A673 (cell line): ENCODE measurements around the gene DENND1A.

Experiments
- EZH2 ChIP-seq: fragments of 200-600 bp; sonication (generic); IDR thresholded peaks from 2 replicates; pipeline ENCODE4 v1.6.1; 2017; ENCODE audit warnings: borderline replicate concordance, low read depth, mild to moderate bottlenecking, mixed read lengths, antibody characterized with exemption, low read length; ENCODE audit not compliant: poor library complexity, severe bottlenecking
- TF ChIP-seq, protein P1 (sequence below): fragments of 300-800, 200-600 bp; sonication (generic); conservative IDR thresholded peaks from 2 replicates; pipeline ENCODE4 v1.5.1; 2017; ENCODE audit warnings: low read depth, mild to moderate bottlenecking, antibody characterized with exemption, low read length, moderate library complexity, mixed read lengths

GRCh38 chr9:123522251-123522650, 407.7 kb downstream of the DENND1A start:
- TF ChIP-seq, protein P1, sequence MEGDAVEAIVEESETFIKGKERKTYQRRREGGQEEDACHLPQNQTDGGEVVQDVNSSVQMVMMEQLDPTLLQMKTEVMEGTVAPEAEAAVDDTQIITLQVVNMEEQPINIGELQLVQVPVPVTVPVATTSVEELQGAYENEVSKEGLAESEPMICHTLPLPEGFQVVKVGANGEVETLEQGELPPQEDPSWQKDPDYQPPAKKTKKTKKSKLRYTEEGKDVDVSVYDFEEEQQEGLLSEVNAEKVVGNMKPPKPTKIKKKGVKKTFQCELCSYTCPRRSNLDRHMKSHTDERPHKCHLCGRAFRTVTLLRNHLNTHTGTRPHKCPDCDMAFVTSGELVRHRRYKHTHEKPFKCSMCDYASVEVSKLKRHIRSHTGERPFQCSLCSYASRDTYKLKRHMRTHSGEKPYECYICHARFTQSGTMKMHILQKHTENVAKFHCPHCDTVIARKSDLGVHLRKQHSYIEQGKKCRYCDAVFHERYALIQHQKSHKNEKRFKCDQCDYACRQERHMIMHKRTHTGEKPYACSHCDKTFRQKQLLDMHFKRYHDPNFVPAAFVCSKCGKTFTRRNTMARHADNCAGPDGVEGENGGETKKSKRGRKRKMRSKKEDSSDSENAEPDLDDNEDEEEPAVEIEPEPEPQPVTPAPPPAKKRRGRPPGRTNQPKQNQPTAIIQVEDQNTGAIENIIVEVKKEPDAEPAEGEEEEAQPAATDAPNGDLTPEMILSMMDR, result no peak
- no peak for TF ChIP-seq EZH2
